ENCODE measurements around the gene DNAI2. TPM values are rescaled to one million over a fixed set of nuclear protein-coding genes. Genes with fewer than 3 reads are reported as not detected.
"Not testable (repeated sequence)": the region's sequence is repeated elsewhere in the genome, so short reads cannot be mapped to it uniquely, and the experiment has no call there.

Gene DNAI2
- total RNA-seq, 4 donors from 2014 or later = 2.1 TPM; not detected in 3

GRCh38 chr17:74260525-74260850 lies 13.5 kb upstream of the DNAI2 start:
- Histone ChIP-seq H3K4me1 (no peaks in the 10 kb centered on the region), H3K27me3 (no peaks in the 10 kb centered on the region), H3K4me3 (no peak overlapping the region), H3K36me3 (no peaks in the 10 kb centered on the region), H3K27ac (no peak overlapping the region), H3K9me3 (no peaks in the 10 kb centered on the region)
- no peak for TF ChIP-seq POLR2A (IDR thresholded peaks at IDR 0.05)
- no peak for TF ChIP-seq CTCF (IDR thresholded peaks at IDR 0.05)
- no peak for DNase-seq
- intact Hi-C loops (cut with DNase I; ENCODE audit: low total_unique reads) = no loop called here

DNA sequence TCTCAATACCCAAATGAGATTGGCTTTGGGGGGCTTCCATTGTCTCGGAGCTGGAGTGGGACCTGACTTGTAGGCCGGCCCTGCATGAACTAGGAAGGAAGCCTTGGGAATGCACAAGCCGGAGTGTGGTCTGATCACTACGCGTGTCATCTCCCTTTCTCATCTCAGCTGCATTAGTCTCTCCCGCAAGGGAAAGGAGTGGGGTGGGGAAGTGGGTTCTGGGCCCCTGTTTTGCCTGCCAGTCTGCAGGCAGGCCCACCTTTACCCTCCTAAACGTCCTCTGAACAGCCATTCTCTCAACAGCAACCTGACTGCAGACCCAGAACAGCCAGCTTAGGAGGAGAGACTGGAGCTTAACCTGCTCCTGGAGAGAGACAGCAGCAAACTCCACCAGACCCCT lies 11.4 kb upstream of the DNAI2 start:
- Histone ChIP-seq H3K27me3 (no peaks in the 10 kb centered on the region), H3K36me3 (no peaks in the 10 kb centered on the region), H3K9me3 (no peaks in the 10 kb centered on the region), H3K4me1 (no peaks in the 10 kb centered on the region), H3K4me3 (no peak overlapping the region), H3K27ac (no peak overlapping the region)
- intact Hi-C loops (cut with DNase I; ENCODE audit: low total_unique reads) = no loop called here
- no peak for DNase-seq
- TF ChIP-seq CTCF (IDR thresholded peaks at IDR 0.05) (no peak), POLR2A (IDR thresholded peaks at IDR 0.05) (no peak)

- intact Hi-C loops (cut with DNase I; ENCODE audit: low total_unique reads); H3K27me3 ChIP-seq; DNase-seq; H3K9me3 ChIP-seq; H3K36me3 ChIP-seq; H3K27ac ChIP-seq; H3K4me1 ChIP-seq; H3K4me3 ChIP-seq: not testable (repeated sequence)
These were observed 7.0 kb upstream of the DNAI2 start for GRCh38 chr17:74267054-74267453.

- Histone ChIP-seq H3K27ac (no peak overlapping the region), H3K9me3 (no peaks in the 10 kb centered on the region), H3K4me1 (no peaks in the 10 kb centered on the region), H3K36me3 (no peaks in the 10 kb centered on the region), H3K27me3 (no peaks in the 10 kb centered on the region), H3K4me3 (no peak overlapping the region)
- DNase-seq = no peak
- intact Hi-C loops (cut with DNase I; ENCODE audit: low total_unique reads) = no loop called here
- TF ChIP-seq CTCF (IDR thresholded peaks at IDR 0.05) (no peak), POLR2A (IDR thresholded peaks at IDR 0.05) (no peak)
These were observed 6.5 kb upstream of the DNAI2 start for GRCh38 chr17:74267579-74267978.

- no peak for DNase-seq
- Histone ChIP-seq H3K4me3 (no peak overlapping the region), H3K27ac (no peak overlapping the region), H3K27me3 (no peaks in the 10 kb centered on the region), H3K36me3 (no peaks in the 10 kb centered on the region), H3K4me1 (no peaks in the 10 kb centered on the region), H3K9me3 (no peaks in the 10 kb centered on the region)
- intact Hi-C loops (cut with DNase I; ENCODE audit: low total_unique reads) = no loop called here
- TF ChIP-seq CTCF (IDR thresholded peaks at IDR 0.05) (no peak), POLR2A (IDR thresholded peaks at IDR 0.05) (no peak)
These were observed 6.0 kb upstream of the DNAI2 start for GRCh38 chr17:74267987-74268499.

DNA sequence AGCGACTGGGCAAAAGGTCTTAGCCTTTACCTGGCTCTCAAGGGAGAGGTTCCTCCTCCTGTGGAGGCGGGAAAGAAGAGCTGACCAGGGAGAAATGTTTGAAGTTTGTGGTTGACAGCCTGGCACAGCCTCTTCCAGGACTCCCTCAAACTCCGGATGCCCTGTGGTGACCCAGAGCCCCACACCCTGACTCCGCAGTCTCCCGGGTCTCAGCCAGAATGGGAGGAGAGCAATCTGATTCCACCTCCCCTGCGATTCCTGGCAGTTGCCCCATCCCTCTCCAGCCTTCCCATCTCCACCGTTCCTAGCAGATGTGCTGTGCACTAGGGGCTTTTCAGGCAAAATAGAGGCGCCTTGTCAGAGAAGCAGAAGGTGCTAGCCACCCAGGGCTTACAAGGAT lies 5.5 kb upstream of the DNAI2 start:
- no peaks in the 10 kb centered on the region for H3K4me1 ChIP-seq
- no peaks in the 10 kb centered on the region for H3K9me3 ChIP-seq
- DNase-seq = no peak
- no peak overlapping the region for H3K4me3 ChIP-seq
- H3K27me3 ChIP-seq = no peaks in the 10 kb centered on the region
- TF ChIP-seq POLR2A (IDR thresholded peaks at IDR 0.05) = no peak
- TF ChIP-seq CTCF (IDR thresholded peaks at IDR 0.05) = no peak
- no peaks in the 10 kb centered on the region for H3K36me3 ChIP-seq
- H3K27ac ChIP-seq = no peak overlapping the region
- intact Hi-C loops (cut with DNase I; ENCODE audit: low total_unique reads) = no loop called here

All from uterus (tissue), 4 donors.